Stimulated activated memory B cell treated with anti-CD40 and anti-IgM and Interleukin-4, amounts not matched to agents 10 μg/mL and 1 μg/mL and 100 μg/mL, for 72 hours (primary cell): ENCODE data around the gene KRT5.

Experiments used
- ATAC-seq: fragments of 150-1000 bp; cut with Tn5 transposase; 2 replicates; pipeline ENCODE4 v1.10.0; 2021
- H3K27ac Mint-ChIP-seq: one replicate; pipeline ENCODE4 v1.8.0; 2022; ENCODE audit warnings: mild to moderate bottlenecking, mixed read lengths
- H3K27me3 Mint-ChIP-seq: one replicate; pipeline ENCODE4 v1.8.0; 2022; ENCODE audit warnings: mixed read lengths
- H3K36me3 Mint-ChIP-seq: one replicate; pipeline ENCODE4 v1.8.0; 2022; ENCODE audit warnings: mixed read lengths
- H3K4me1 Mint-ChIP-seq: one replicate; pipeline ENCODE4 v1.8.0; 2022; ENCODE audit warnings: mixed read lengths
- H3K4me3 Mint-ChIP-seq: one replicate; pipeline ENCODE4 v1.8.0; 2022; ENCODE audit warnings: mild to moderate bottlenecking, moderate library complexity, mixed read lengths
- H3K9me3 Mint-ChIP-seq: one replicate; pipeline ENCODE4 v1.8.0; 2022; ENCODE audit warnings: mixed read lengths

Gene KRT5

GRCh38 chr12:52542785-52543318, 22.7 kb upstream of the KRT5 start:
- H3K4me1 Mint-ChIP-seq: no peaks in the 10 kb centered on the region
- H3K36me3 Mint-ChIP-seq: no peaks in the 10 kb centered on the region
- peaks cover 19% of the 10 kb centered on the region for H3K27me3 Mint-ChIP-seq
- H3K9me3 Mint-ChIP-seq: no peaks in the 10 kb centered on the region
- H3K4me3 Mint-ChIP-seq: no peak overlapping the region
- ATAC-seq: no peak
- H3K27ac Mint-ChIP-seq: no peak overlapping the region

GRCh38 chr12:52542157-52542556, 22.0 kb upstream of the KRT5 start:
- no peaks in the 10 kb centered on the region for H3K9me3 Mint-ChIP-seq
- H3K4me3 Mint-ChIP-seq: no peak overlapping the region

GRCh38 chr12:52541709-52542108, 21.5 kb upstream of the KRT5 start:
- ATAC-seq: no peak
- peaks cover 25% of the 10 kb centered on the region for H3K27me3 Mint-ChIP-seq
- no peaks in the 10 kb centered on the region for H3K4me1 Mint-ChIP-seq
- no peaks in the 10 kb centered on the region for H3K9me3 Mint-ChIP-seq
- H3K36me3 Mint-ChIP-seq: no peaks in the 10 kb centered on the region
- no peak overlapping the region for H3K27ac Mint-ChIP-seq
- no peak overlapping the region for H3K4me3 Mint-ChIP-seq

More at GRCh38 chr12:52542157-52542556, 22.0 kb upstream of the KRT5 start:
- ATAC-seq: no peak
- Mint-ChIP-seq H3K27ac (no peak overlapping the region), H3K27me3 (peaks cover 24% of the 10 kb centered on the region), H3K4me1 (no peaks in the 10 kb centered on the region), H3K36me3 (no peaks in the 10 kb centered on the region)

- Mint-ChIP-seq H3K9me3 (no peaks in the 10 kb centered on the region), H3K27me3 (peaks cover 14% of the 10 kb centered on the region), H3K4me1 (no peaks in the 10 kb centered on the region), H3K4me3 (no peak overlapping the region), H3K27ac (no peak overlapping the region), H3K36me3 (no peaks in the 10 kb centered on the region)
- no peak for ATAC-seq
These were observed 20.3 kb upstream of the KRT5 start for GRCh38 chr12:52540531-52540930.

DNA sequence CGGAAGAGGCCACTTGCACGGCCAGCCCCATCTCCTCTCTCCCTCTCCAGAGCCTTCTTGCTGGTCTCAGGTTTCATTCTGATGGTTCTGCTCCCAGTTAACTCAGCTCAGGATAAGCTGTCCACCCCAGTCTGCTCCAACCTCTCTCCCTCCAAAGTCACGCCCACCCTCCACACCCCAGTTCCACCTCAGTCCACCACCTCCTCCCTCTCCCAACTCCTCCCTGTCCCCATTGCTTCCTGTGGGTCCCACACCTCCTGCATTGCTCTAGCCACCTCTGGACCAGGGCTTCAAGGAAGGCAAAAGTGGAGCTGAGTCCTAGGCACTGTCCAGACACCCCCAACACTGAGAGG, 19.6 kb upstream of the KRT5 start:
- no peak overlapping the region for H3K4me3 Mint-ChIP-seq
- peaks cover 10% of the 10 kb centered on the region for H3K27me3 Mint-ChIP-seq
- H3K27ac Mint-ChIP-seq: no peak overlapping the region
- no peaks in the 10 kb centered on the region for H3K9me3 Mint-ChIP-seq
- no peaks in the 10 kb centered on the region for H3K4me1 Mint-ChIP-seq
- no peak for ATAC-seq
- H3K36me3 Mint-ChIP-seq: no peaks in the 10 kb centered on the region

- Mint-ChIP-seq H3K27me3 (peaks cover 10% of the 10 kb centered on the region), H3K36me3 (no peaks in the 10 kb centered on the region), H3K27ac (no peak overlapping the region), H3K9me3 (no peaks in the 10 kb centered on the region), H3K4me3 (no peak overlapping the region), H3K4me1 (no peaks in the 10 kb centered on the region)
- no peak for ATAC-seq
These were observed 19.1 kb upstream of the KRT5 start for GRCh38 chr12:52539083-52539820.

DNA sequence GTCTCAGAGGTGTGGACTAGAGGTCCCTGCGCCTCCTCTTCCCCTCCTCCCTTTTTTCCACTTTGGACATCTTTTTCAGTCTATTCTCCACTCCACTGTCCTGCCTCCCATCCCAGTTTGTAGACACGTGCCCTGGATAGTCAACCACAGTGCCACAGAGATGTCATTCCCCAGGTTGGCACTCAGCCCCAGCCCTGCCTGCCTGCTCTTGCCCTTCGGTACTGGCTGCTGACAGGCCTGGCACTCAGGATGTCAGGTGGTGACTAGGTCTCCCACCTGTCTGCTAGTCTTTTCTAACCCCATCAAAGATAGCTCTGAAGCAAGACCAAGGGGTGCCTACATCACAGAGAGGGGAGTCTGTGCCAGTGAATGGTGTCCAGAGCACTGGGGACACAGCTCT, 16.9 kb upstream of the KRT5 start:
- Mint-ChIP-seq H3K36me3 (no peaks in the 10 kb centered on the region), H3K9me3 (no peaks in the 10 kb centered on the region), H3K4me1 (no peaks in the 10 kb centered on the region), H3K27ac (no peak overlapping the region), H3K27me3 (peaks cover 10% of the 10 kb centered on the region), H3K4me3 (no peak overlapping the region)
- no peak for ATAC-seq

DNA sequence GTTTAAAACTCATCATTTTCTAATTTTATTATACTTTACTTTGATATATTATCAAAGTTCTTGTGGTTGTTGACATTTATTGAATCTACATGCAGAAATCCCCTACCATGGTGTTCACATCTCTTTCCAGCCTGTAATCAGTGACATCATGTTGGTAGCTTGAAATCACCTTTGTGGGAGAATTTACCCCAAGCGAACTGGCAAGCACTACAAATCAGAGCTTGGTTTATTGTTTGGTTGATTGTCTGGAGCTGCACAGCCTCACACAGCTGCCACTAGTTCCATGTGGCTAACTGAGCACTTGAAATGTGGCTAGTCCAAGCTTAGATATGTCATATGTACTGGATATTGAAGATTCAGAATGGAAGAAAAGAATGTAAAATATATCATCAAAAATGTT, 15.4 kb upstream of the KRT5 start:
- no peak for ATAC-seq
- H3K36me3 Mint-ChIP-seq: no peaks in the 10 kb centered on the region
- H3K9me3 Mint-ChIP-seq: no peaks in the 10 kb centered on the region
- no peak overlapping the region for H3K4me3 Mint-ChIP-seq
- peaks cover 7% of the 10 kb centered on the region for H3K4me1 Mint-ChIP-seq
- no peak overlapping the region for H3K27ac Mint-ChIP-seq
- H3K27me3 Mint-ChIP-seq: peaks cover 10% of the 10 kb centered on the region

DNA sequence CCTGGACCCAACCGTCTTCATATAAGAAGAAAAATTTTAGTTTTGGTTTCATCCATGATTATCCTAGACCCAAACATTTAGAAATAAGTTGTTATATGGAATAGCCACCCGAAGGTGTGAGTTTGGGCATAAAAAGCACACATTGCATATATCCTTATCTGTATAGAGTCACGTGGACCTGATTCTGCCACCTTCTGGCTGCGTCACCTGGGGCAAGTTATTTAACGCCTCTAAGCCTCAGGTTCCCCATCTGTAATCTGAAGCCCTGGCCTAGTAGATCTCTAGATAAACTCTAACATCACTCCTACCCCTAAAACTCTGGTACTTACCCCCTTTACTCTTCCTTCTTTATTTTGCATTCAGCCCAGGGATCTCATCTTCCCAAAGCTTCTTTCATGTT, 14.3 kb upstream of the KRT5 start:
- Mint-ChIP-seq H3K9me3 (no peaks in the 10 kb centered on the region), H3K27ac (no peak overlapping the region), H3K27me3 (peaks cover 10% of the 10 kb centered on the region), H3K4me3 (no peak overlapping the region), H3K4me1 (peaks cover 7% of the 10 kb centered on the region), H3K36me3 (no peaks in the 10 kb centered on the region)
- no peak for ATAC-seq

GRCh38 chr12:52533686-52534470, 13.7 kb upstream of the KRT5 start:
- ATAC-seq: no peak
- Mint-ChIP-seq H3K9me3 (no peaks in the 10 kb centered on the region), H3K27ac (no peak overlapping the region)

DNA sequence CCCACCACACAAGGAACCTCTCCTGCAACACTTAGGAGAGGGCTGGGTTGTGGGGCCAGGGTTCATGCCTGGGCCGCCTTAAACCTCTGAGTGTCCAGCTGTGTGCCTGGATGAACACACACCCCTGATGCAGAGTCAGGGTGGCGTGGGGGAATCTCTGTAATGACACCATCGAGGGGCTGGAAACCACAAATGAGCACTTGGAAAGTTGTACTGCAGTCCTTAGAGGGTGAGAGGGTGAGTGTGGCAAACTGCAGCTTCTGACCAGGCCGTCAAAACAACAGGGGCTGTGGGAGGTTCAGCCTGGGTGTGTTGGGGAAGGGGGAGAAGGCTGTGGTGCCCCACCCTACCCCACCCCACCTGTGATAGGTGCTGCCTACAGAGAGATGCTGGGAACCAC, 12.4 kb upstream of the KRT5 start:
- no peak for ATAC-seq
- Mint-ChIP-seq H3K4me1 (peaks cover 7% of the 10 kb centered on the region), H3K4me3 (no peak overlapping the region), H3K36me3 (no peaks in the 10 kb centered on the region), H3K9me3 (no peaks in the 10 kb centered on the region), H3K27ac (no peak overlapping the region), H3K27me3 (peaks cover 10% of the 10 kb centered on the region)

More at GRCh38 chr12:52533686-52534470, 13.7 kb upstream of the KRT5 start:
- H3K4me1 Mint-ChIP-seq: peaks cover 7% of the 10 kb centered on the region
- H3K27me3 Mint-ChIP-seq: peaks cover 10% of the 10 kb centered on the region
- no peaks in the 10 kb centered on the region for H3K36me3 Mint-ChIP-seq
- no peak overlapping the region for H3K4me3 Mint-ChIP-seq

GRCh38 chr12:52531566-52532300, 11.5 kb upstream of the KRT5 start:
- H3K4me3 Mint-ChIP-seq: no peak overlapping the region
- no peak overlapping the region for H3K27ac Mint-ChIP-seq
- no peaks in the 10 kb centered on the region for H3K9me3 Mint-ChIP-seq

DNA sequence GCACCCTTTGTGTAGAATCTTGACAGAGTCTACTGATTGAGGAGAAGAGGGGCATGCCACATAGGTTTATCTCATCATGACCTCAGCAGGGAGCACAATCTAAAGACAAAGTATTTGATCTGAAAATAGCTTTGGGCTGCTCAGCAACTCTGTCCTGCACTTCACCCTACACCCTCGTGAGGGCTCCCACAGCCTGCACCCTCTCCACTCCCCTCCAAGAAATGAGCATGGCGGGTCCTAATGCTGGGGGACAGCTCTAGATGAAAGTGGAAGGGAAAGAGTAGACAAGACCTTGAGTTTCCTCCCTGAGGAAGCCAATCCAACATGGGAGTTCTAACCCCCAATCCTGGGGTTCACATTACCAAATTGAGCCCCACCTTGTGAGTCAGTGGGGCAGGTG, 10.7 kb upstream of the KRT5 start:
- no peak for ATAC-seq
- Mint-ChIP-seq H3K27me3 (peaks cover 8% of the 10 kb centered on the region), H3K4me3 (no peak overlapping the region), H3K27ac (no peak overlapping the region), H3K4me1 (peaks cover 7% of the 10 kb centered on the region), H3K36me3 (no peaks in the 10 kb centered on the region), H3K9me3 (no peaks in the 10 kb centered on the region)

More at GRCh38 chr12:52531566-52532300, 11.5 kb upstream of the KRT5 start:
- Mint-ChIP-seq H3K4me1 (peaks cover 7% of the 10 kb centered on the region), H3K36me3 (no peaks in the 10 kb centered on the region), H3K27me3 (peaks cover 5% of the 10 kb centered on the region)
- ATAC-seq: peak; percentile 28

GRCh38 chr12:52530366-52530765, 10.2 kb upstream of the KRT5 start:
- Mint-ChIP-seq H3K27ac (no peak overlapping the region), H3K4me3 (no peak overlapping the region), H3K4me1 (peaks cover 7% of the 10 kb centered on the region), H3K9me3 (no peaks in the 10 kb centered on the region), H3K27me3 (peaks cover 8% of the 10 kb centered on the region), H3K36me3 (no peaks in the 10 kb centered on the region)
- ATAC-seq: no peak

- H3K4me3 Mint-ChIP-seq: no peak overlapping the region
- no peaks in the 10 kb centered on the region for H3K9me3 Mint-ChIP-seq
- peaks cover 8% of the 10 kb centered on the region for H3K27me3 Mint-ChIP-seq
- no peaks in the 10 kb centered on the region for H3K36me3 Mint-ChIP-seq
- H3K4me1 Mint-ChIP-seq: peaks cover 7% of the 10 kb centered on the region
- H3K27ac Mint-ChIP-seq: no peak overlapping the region
- ATAC-seq: no peak
These were observed 9.7 kb upstream of the KRT5 start for GRCh38 chr12:52529846-52530245.
